GM11168 (cell line): Measurements from ENCODE around the gene MAP3K5.
"Not testable (repeated sequence)": the region's sequence is repeated elsewhere in the genome, so short reads cannot be mapped to it uniquely, and the experiment has no call there.

Experiments
- in situ Hi-C: fragments of 300-500 bp; cut with MboI; formaldehyde crosslinking; loops from one replicate; pipeline ENCODE4 v1.12.0; 2022; ENCODE audit warnings: low sequenced_read_pairs; ENCODE audit not compliant: unreplicated experiment

The MAP3K5 gene

GRCh38 chr6:136728976-136729515 lies 63.2 kb downstream of the MAP3K5 start:
- in situ Hi-C loops: no loop called here

GRCh38 chr6:136728033-136728939 lies 64.0 kb downstream of the MAP3K5 start:
- in situ Hi-C loops: no loop called here

- in situ Hi-C loops: no loop called here
Measured at GRCh38 chr6:136726837-136727557, 65.3 kb downstream of the MAP3K5 start.

- in situ Hi-C loops: no loop called here
Measured at GRCh38 chr6:136725124-136725523, 67.2 kb downstream of the MAP3K5 start.

GRCh38 chr6:136723780-136724179 lies 68.5 kb downstream of the MAP3K5 start:
- in situ Hi-C loops: no loop called here

GRCh38 chr6:136721467-136721866 lies 70.8 kb downstream of the MAP3K5 start:
- in situ Hi-C loops: no loop called here

- in situ Hi-C loops: no loop called here
Measured at GRCh38 chr6:136720045-136720770, 72.1 kb downstream of the MAP3K5 start.

GRCh38 chr6:136719280-136720044 lies 72.8 kb downstream of the MAP3K5 start:
- in situ Hi-C loops: no loop called here

GRCh38 chr6:136718476-136718875 lies 73.8 kb downstream of the MAP3K5 start:
- in situ Hi-C loops: no loop called here

GRCh38 chr6:136717716-136717990 lies 74.6 kb downstream of the MAP3K5 start:
- in situ Hi-C loops: no loop called here

- in situ Hi-C loops: no loop called here
Measured at GRCh38 chr6:136716917-136717715, 75.2 kb downstream of the MAP3K5 start.

GRCh38 chr6:136712642-136713041 lies 79.6 kb downstream of the MAP3K5 start:
- in situ Hi-C loops: not testable (repeated sequence)

GRCh38 chr6:136711644-136712043 lies 80.6 kb downstream of the MAP3K5 start:
- in situ Hi-C loops: no loop called here

- in situ Hi-C loops: no loop called here
Measured at GRCh38 chr6:136710877-136711552, 81.3 kb downstream of the MAP3K5 start.

- in situ Hi-C loops: no loop called here
Measured at GRCh38 chr6:136709429-136709828, 82.8 kb downstream of the MAP3K5 start.

- in situ Hi-C loops: no loop called here
Measured at GRCh38 chr6:136706430-136706829, 85.8 kb downstream of the MAP3K5 start.

- in situ Hi-C loops: no loop called here
Measured at GRCh38 chr6:136703331-136703865, 88.9 kb downstream of the MAP3K5 start.

- in situ Hi-C loops: no loop called here
Measured at GRCh38 chr6:136701045-136701444, 91.2 kb downstream of the MAP3K5 start.
